Stimulated activated CD8-positive, alpha-beta memory T cell treated with anti-CD3 and anti-CD28 coated beads, Interleukin-12 subunit alpha, Interleukin-12 subunit beta, amount 100 ng/mL, for 24 hours (primary cell): ENCODE results near the gene TUBD1.
"Not testable (repeated sequence)": the region's sequence is repeated elsewhere in the genome, so short reads cannot be mapped to it uniquely, and the experiment has no call there.

Source experiments
- DNase-seq: peaks from one replicate; pipeline ENCODE4 v3.0.0-alpha.2; 2020; ENCODE audit errors: extremely low read depth

The TUBD1 gene

DNA sequence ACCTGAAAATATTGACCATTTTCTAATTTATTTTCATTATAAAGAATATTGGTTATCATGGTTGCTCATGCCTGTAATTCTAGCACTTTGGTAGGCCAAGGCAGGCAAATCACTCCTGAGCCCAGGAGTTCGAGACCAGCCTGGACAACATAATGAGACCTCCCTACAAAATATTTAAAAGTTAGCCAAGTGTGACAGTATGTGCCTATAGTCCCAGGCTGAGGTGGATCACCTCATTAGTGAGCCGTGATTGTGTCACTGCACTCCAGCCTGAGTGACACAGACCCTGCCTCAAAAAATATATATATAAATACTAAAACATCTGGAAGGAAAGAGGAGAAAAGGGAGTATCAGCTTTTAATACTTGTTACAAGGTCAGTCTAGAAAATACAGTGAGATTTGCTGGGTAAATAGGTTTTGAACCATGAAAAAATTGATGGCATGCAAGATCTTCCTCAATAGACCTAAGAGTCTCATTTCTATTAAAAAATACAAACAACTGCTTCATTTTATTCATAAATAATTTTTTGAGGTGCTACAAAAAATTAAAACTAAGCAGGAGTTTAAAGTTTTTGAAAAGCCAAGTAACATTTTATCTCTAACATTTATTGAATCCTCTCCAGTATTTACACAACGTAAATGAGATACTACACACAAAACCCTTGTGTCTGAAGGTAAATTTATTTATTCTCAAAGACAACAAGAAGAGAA, 47.7 kb downstream of the TUBD1 start:
- DNase-seq = no peak

DNA sequence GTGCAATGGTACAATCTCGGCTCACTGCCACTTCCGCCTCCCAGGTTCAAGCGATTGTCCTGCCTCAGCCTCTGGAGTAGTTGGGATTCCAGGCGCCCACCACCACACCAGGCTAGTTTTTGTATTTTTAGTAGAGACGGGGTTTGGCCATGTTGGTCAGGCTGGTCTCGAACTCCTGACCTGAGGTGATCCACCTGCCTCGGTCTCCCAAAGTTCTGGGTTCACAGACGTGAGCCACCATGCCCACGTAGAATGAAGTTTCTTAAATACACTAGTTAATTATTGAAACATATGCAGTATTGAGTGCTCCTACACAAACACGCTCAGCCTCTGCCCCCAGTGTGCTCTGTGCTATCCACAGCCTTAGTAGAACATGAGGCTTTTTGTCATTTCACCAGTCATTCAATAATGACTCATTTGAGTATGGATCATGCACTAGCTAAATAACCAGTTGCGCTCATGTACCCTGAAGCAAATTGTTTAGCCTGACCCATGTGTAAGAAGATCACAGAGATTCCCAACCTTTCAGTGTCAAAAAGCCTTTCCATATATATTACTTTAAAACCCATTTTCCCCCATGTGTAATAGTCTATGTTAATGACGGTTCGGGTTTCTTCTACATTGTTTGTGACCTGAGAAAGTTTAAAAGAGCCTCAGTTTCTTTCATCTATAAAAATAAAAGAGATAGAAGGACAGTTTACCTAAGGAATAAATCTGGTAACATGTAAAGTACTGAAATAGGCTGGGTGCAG, 49.7 kb downstream of the TUBD1 start:
- no peak for DNase-seq

DNA sequence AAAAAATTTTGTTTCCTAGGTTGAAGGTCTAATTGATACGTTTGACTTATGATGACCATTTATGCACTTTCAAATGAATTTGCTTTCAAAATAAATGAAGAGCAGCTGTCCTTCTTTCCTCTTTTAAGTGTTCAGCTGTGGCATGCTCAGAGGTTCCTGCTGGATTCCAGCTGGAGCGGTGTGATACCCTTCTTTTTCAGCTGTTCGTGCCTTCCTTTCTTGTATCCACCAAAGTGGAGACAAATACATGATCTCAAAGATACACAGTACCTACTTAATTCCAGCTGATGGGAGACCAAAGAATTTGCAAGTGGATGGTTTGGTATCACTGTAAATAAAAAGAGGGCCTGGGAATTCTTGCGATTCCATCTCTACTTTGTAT, 50.9 kb downstream of the TUBD1 start:
- DNase-seq = not testable (repeated sequence)

- DNase-seq = not testable (repeated sequence)
Observed at GRCh38 chr17:59841091-59841881, 51.5 kb downstream of the TUBD1 start.

GRCh38 chr17:59840329-59841090, 52.2 kb downstream of the TUBD1 start:
- DNase-seq = no peak

DNA sequence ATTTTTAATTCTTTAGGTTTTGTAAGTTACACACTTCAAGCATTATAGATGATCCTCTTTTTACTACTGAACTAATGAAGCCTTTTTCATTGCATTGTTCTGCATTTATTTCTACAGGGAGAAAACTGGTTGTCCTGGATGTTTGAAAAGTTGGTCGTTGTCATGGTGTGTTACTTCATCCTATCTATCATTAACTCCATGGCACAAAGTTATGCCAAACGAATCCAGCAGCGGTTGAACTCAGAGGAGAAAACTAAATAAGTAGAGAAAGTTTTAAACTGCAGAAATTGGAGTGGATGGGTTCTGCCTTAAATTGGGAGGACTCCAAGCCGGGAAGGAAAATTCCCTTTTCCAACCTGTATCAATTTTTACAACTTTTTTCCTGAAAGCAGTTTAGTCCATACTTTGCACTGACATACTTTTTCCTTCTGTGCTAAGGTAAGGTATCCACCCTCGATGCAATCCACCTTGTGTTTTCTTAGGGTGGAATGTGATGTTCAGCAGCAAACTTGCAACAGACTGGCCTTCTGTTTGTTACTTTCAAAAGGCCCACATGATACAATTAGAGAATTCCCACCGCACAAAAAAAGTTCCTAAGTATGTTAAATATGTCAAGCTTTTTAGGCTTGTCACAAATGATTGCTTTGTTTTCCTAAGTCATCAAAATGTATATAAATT, 53.0 kb downstream of the TUBD1 start:
- no peak for DNase-seq

DNA sequence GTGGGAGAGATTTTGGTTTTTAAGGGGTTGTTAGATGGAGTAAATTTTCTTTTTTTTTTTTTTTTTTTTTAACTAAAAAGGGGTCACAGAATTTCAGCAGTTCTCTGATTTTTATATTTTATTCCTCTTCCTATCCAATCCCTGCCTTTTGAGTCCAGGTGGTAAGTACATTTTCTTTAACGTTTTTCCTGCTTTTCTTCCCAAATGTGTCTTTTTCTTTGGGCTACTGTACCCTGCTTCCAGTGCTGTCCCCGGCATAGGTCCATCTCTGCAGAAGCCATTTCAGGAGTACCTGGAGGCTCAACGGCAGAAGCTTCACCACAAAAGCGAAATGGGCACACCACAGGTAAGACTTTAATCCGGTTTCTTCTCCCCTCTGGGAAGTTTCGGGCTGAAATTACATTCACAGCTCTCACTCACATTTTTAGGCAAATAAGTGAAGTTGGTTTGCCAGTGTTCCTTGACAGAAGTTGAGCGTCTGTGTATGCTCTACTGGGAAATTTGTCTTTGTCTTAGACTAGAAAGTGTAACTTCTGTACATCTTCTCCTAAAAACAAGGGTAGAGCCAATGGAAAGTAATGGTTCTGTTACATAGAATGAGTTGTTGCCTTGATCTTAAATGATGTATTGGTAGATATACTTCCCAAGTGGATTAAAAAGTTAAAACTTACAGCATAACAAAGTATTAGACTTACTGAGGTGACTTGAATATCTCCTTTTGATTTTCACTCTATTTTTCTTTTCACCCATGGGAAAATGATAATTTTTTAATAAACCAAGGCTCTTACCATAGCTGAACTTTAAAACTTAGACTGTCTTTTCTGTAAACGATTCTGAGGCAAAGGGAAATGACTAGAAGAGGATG, 54.5 kb downstream of the TUBD1 start:
- DNase-seq = no peak

DNA sequence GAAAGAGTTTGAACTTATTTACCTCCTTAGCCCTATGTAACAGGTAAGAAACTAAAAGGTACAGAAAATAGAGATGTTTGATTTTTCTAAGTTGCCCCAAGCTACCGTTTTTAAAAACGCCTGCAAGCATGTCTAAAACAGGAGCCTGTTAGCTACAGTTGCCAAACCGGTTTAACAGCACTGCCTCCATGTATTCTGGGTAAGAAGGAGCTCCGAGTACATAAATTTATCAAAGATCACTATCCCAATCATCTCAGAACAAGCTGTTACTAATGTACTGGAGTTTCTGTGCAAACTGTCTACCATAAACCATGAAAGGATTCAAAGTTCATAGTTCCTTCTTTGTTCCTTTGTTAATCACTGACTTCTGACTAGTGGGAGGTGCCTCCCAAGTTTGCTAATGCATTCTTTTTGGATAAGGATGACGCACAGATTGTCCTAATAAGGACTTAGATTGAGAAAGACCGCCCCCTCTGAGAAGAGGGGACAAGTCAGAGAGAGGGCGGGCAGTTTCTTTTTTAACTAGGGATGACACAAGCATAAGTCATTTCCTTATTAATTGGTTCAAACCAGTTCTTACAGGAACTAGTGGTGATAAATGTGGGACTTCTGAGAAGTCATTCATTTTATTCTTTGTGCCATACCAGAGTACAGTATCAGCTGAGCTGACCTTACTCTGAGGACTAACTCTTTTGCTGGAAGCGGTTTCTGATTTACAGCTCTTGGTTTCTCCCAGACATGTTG, 55.3 kb downstream of the TUBD1 start:
- no peak for DNase-seq

DNA sequence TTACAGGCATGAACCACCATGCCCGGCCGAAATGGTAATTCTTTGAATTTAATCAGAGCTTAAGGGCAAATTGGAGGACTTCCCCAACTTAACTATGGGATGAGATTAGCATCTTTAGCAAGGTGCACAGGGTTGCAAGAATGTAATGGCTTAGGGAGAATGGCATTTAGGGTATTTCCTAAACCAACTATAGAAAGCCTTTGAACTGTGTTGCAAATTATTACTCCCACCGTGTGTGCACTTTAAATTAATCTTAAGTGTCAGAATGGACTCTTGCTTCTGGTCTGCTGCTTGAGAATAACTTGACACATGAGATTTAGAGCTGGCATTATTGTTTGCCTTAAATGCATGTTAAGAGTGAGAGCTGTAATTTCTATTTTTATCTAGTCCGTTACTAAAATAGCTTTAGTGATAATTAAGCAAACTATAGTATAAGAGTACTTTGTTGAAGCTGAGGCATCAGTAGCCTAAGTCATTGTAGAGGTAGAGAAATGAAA, 59.8 kb downstream of the TUBD1 start:
- DNase-seq = no peak

- DNase-seq = no peak
Observed at GRCh38 chr17:59830846-59831486, 61.8 kb downstream of the TUBD1 start.

DNA sequence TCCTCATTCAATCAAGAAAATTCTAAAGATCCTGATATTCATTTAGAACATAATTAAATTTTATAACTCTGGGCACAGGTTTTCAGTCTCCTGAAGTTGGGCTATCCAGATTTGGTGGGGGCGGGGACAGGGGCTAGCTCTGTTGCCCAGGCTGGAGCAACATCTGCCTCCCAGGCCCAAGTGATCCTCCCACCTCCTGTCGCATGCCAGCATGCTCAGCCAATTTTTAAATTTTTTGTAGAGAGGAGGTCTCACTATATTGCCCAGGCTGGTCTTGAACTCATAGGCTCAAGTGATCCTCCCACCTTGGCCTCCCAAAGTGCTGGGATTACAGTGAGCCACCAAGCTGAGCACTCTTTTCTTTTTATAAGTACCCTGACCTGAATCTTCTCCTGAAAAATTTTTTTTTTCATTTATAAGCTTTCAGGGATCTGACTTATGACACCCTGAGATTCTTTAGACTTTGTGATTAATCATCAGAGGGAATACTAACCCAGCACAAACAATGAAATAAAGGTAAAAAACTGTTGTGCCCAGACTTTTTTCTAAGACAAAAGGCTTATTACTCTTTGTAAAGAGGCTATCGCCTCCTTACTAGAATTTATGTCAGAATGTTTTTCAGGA, 62.6 kb downstream of the TUBD1 start:
- no peak for DNase-seq

GRCh38 chr17:59829217-59830006, 63.3 kb downstream of the TUBD1 start:
- no peak for DNase-seq

GRCh38 chr17:59828819-59829216, 63.9 kb downstream of the TUBD1 start:
- DNase-seq = not testable (repeated sequence)

DNA sequence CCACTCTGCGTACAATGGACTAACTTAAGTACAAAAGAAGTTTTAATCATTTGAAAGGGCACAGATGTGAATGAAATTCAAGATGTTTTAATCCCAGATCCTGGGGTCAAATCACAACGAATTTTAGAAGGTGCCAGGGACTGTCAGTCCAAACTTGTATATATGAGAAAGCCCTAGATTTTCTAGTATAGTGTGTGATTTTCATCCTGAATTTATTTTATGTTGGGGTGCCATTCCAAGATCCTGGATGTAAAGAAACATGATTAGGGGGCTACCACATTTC, 64.3 kb downstream of the TUBD1 start:
- DNase-seq = no peak

DNA sequence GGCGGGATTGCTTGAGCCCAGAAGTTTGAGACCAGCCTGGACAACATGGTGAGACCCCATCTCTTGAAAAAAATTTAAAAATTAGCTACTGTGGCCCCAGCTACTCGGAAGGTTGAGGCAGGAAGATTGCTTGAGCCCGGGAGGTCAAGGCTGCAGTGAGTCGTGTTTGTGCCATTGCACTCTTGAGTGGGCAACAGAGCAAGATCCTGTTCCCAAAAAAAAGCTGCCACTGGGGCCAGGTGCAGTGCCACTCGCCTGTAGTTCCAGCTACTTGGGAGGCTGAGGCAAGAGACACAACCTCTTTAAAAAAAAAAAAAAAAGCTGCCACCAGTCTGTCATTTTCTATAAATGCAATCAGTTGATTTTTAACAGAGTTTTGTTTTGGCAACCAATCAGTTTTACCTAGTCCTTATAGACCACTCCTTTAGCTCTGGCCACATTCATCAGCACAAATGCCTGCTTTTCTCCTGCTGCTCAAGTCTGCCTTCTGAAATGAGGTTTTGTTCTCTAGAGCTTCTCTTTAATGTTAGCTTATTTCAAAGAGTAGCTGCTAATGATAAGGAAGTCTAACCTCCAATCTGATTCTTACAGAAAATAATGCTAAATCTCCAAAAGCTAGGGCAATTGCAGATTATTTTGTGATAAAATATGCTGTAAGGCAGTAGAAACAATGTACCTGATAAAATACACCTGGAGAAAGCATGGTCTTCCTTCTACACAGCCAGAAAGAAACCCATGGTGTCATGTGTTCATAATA, 64.8 kb downstream of the TUBD1 start:
- no peak for DNase-seq

DNA sequence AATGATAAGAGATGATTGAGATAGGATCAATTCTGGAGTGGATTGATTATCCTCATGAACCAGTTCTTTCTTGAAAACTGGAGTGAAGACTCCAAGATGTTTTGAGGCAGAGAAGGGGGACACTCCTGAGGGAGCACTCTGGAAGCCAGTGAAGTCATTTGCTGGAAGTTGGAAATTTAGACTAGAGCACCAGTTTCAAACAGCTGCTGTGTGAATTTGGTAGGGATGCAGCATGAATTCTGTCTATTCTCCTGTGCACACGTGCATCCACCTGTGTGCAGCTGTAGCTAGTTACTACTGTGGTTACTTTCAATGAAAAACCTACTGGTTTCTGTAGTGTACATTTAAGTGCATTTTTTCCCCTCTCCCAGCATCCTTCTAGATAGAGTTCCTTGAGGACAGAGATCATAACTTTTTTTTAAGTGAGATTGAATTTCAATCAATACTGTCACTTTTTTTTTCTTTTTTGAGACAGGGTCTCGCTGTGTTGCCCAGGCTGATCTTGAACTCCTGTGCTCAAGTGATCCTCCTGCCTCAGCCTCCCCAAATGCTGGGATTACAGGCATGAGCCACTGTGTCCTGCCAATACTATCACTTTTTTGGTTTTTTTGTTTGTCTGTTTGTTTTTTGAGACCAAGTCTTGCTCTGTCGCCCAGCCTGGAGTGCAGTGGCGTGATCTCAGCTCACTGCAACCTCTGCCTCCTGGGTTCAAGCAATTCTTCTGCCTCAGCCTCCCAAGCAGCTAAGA, 65.9 kb downstream of the TUBD1 start:
- DNase-seq = no peak
